Measurements from ENCODE around the gene TBC1D14. TPM values are rescaled to one million over a fixed set of nuclear protein-coding genes. Genes with fewer than 3 reads are reported as not detected.
A peak's percentile ranks its signal among the peaks of the same experiment; 100 is the strongest.

Gene TBC1D14
- total and polyA plus RNA-seq, 9 of the 15 experiments (the other 6 are each of a cell fraction or from before 2014, with no cell fraction given), result 2.1 to 59.6 (median 44.8) TPM

DNA sequence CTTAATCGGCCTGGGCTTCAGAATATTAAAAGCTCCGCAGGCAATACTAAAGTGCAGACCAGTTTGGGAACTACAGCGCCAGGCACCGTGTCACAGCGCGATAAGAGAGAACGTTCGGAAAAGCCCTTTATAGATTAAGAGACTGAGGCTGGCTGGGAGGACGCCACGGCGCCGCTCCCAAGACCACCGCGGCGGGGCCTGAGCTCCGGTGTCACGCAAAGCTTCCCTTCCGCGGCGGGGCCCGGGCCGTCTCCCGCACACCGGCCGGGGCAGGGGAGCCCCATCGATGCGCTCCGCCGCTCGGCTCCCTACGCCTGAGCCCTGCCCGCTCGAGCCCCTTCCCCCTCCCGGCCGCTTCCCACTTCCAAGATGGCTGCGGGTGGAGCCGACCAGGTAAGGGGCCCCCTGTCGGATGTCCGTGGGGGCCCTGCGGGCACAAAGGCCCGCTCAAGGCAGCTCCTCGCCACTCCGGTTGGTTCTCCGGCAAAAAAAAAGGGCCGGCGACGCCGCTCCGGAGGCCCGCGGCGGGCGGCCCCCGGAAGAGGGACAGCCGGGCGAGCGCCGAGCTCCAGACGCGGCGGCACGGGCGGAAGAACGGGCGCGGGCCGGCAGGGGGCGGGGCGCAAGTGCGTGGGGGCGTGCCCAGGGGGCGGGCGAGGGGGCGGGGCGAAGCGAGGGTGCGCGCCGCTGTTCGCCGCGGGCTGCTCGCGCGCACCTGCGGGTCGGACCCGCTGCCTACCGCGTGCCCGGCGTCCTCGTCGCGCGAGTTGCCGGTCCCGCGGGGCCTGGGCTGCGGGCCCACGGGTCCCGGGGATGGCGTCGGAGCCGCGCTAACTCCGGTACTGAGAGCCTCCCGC, at the start of gene TBC1D14 (continued):
- TF ChIP-seq, protein P1, sequence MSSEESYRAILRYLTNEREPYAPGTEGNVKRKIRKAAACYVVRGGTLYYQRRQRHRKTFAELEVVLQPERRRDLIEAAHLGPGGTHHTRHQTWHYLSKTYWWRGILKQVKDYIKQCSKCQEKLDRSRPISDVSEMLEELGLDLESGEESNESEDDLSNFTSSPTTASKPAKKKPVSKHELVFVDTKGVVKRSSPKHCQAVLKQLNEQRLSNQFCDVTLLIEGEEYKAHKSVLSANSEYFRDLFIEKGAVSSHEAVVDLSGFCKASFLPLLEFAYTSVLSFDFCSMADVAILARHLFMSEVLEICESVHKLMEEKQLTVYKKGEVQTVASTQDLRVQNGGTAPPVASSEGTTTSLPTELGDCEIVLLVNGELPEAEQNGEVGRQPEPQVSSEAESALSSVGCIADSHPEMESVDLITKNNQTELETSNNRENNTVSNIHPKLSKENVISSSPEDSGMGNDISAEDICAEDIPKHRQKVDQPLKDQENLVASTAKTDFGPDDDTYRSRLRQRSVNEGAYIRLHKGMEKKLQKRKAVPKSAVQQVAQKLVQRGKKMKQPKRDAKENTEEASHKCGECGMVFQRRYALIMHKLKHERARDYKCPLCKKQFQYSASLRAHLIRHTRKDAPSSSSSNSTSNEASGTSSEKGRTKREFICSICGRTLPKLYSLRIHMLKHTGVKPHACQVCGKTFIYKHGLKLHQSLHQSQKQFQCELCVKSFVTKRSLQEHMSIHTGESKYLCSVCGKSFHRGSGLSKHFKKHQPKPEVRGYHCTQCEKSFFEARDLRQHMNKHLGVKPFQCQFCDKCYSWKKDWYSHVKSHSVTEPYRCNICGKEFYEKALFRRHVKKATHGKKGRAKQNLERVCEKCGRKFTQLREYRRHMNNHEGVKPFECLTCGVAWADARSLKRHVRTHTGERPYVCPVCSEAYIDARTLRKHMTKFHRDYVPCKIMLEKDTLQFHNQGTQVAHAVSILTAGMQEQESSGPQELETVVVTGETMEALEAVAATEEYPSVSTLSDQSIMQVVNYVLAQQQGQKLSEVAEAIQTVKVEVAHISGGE (CRISPR knock-in tag; IDR thresholded peaks at IDR 0.05), result peak in 2 of 3 experiments; percentile 47 to 95; a peak in 3 of 6 replicates
- TF ChIP-seq LCOR (CRISPR knock-in tag; IDR thresholded peaks at IDR 0.05) (no peak), MCM3 (IDR thresholded peaks at IDR 0.05) (no peak), ESRRB (CRISPR knock-in tag; IDR thresholded peaks at IDR 0.05; ENCODE audit: borderline replicate concordance) (no peak), HDAC8 (tag; IDR thresholded peaks at IDR 0.05) (0 out of 2 replicates have a peak, but pooled peaks have one; percentile 45), JUND (IDR thresholded peaks at IDR 0.05; ENCODE audit: borderline replicate concordance, low read depth, low read length) (0 out of 2 replicates have a peak, but pooled peaks have one; percentile 25), JUND (tag; IDR thresholded peaks at IDR 0.05; ENCODE audit: borderline replicate concordance, low read depth, low read length) (no peak; the same call in 2 of the 3 replicates), PHTF2 (CRISPR knock-in tag; IDR thresholded peaks at IDR 0.05) (no peak), PRPF4 (IDR thresholded peaks at IDR 0.05; ENCODE audit: insufficient read depth, low read depth, low read length, poor library complexity, severe bottlenecking) (no peak), ZBTB8A (IDR thresholded peaks at IDR 0.05; ENCODE audit: partially characterized antibody) (no peak), GABPB2 (CRISPR knock-in tag; conservative IDR thresholded peaks at IDR 0.05) (no peak), BDP1 (IDR thresholded peaks at IDR 0.05; ENCODE audit: insufficient read depth, insufficient read length) (no peak)
- TF ChIP-seq, protein P2, sequence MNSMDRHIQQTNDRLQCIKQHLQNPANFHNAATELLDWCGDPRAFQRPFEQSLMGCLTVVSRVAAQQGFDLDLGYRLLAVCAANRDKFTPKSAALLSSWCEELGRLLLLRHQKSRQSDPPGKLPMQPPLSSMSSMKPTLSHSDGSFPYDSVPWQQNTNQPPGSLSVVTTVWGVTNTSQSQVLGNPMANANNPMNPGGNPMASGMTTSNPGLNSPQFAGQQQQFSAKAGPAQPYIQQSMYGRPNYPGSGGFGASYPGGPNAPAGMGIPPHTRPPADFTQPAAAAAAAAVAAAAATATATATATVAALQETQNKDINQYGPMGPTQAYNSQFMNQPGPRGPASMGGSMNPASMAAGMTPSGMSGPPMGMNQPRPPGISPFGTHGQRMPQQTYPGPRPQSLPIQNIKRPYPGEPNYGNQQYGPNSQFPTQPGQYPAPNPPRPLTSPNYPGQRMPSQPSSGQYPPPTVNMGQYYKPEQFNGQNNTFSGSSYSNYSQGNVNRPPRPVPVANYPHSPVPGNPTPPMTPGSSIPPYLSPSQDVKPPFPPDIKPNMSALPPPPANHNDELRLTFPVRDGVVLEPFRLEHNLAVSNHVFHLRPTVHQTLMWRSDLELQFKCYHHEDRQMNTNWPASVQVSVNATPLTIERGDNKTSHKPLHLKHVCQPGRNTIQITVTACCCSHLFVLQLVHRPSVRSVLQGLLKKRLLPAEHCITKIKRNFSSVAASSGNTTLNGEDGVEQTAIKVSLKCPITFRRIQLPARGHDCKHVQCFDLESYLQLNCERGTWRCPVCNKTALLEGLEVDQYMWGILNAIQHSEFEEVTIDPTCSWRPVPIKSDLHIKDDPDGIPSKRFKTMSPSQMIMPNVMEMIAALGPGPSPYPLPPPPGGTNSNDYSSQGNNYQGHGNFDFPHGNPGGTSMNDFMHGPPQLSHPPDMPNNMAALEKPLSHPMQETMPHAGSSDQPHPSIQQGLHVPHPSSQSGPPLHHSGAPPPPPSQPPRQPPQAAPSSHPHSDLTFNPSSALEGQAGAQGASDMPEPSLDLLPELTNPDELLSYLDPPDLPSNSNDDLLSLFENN (IDR thresholded peaks at IDR 0.05; ENCODE audit: low read depth in 2 of 2, low read length in 2 of 2), result peak in 1 of 2 experiments; percentile 87; a peak in 2 of 4 replicates
- TF ChIP-seq, protein P3, sequence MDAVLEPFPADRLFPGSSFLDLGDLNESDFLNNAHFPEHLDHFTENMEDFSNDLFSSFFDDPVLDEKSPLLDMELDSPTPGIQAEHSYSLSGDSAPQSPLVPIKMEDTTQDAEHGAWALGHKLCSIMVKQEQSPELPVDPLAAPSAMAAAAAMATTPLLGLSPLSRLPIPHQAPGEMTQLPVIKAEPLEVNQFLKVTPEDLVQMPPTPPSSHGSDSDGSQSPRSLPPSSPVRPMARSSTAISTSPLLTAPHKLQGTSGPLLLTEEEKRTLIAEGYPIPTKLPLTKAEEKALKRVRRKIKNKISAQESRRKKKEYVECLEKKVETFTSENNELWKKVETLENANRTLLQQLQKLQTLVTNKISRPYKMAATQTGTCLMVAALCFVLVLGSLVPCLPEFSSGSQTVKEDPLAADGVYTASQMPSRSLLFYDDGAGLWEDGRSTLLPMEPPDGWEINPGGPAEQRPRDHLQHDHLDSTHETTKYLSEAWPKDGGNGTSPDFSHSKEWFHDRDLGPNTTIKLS (IDR thresholded peaks at IDR 0.05; ENCODE audit: borderline replicate concordance, low read depth), result peak; percentile 42; the same call in 1 of the 2 replicates
- TF ChIP-seq, protein P4, sequence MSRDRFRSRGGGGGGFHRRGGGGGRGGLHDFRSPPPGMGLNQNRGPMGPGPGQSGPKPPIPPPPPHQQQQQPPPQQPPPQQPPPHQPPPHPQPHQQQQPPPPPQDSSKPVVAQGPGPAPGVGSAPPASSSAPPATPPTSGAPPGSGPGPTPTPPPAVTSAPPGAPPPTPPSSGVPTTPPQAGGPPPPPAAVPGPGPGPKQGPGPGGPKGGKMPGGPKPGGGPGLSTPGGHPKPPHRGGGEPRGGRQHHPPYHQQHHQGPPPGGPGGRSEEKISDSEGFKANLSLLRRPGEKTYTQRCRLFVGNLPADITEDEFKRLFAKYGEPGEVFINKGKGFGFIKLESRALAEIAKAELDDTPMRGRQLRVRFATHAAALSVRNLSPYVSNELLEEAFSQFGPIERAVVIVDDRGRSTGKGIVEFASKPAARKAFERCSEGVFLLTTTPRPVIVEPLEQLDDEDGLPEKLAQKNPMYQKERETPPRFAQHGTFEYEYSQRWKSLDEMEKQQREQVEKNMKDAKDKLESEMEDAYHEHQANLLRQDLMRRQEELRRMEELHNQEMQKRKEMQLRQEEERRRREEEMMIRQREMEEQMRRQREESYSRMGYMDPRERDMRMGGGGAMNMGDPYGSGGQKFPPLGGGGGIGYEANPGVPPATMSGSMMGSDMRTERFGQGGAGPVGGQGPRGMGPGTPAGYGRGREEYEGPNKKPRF (IDR thresholded peaks at IDR 0.05; ENCODE audit: low read depth, low read length), result no peak

Data from K562 (cell line).